Calu3 (cell line): ENCODE measurements around the gene ATP6V0E1. TPM values are rescaled to one million over a fixed set of nuclear protein-coding genes. Genes with fewer than 3 reads are reported as not detected.

Experiments
- BruUV-seq: library from RNA; stranded (reverse); fragments of 400-500 nt; replicated peaks from 2 replicates; lab custom pipeline; 2021; lab: Mats Ljungman, UMichigan
- CTCF ChIA-PET: fragments of 300-600 bp; sonication (Branson Sonifier 250); formaldehyde crosslinking; loops from one replicate; lab custom pipeline; 2022; ENCODE audit warnings: antibody characterized with exemption; lab: Charles Lee
- DNase-seq: peaks from one replicate; pipeline ENCODE4 v3.0.0; 2022
- H3K27ac Mint-ChIP-seq: one replicate; pipeline ENCODE4 v1.8.0; 2022; ENCODE audit warnings: mixed read lengths; ENCODE audit not compliant: unreplicated experiment
- H3K27me3 Mint-ChIP-seq: one replicate; pipeline ENCODE4 v1.8.0; 2022; ENCODE audit warnings: mixed read lengths; ENCODE audit not compliant: unreplicated experiment
- H3K36me3 Mint-ChIP-seq: one replicate; pipeline ENCODE4 v1.8.0; 2022; ENCODE audit warnings: mild to moderate bottlenecking, moderate library complexity, mixed read lengths; ENCODE audit not compliant: insufficient read depth, unreplicated experiment
- H3K4me1 Mint-ChIP-seq: one replicate; pipeline ENCODE4 v1.8.0; 2022; ENCODE audit warnings: mild to moderate bottlenecking, low read depth, mixed read lengths; ENCODE audit not compliant: unreplicated experiment
- H3K4me3 Mint-ChIP-seq: one replicate; pipeline ENCODE4 v1.8.0; 2022; ENCODE audit warnings: mild to moderate bottlenecking, low read depth, moderate library complexity, mixed read lengths; ENCODE audit not compliant: unreplicated experiment
- H3K9me3 Mint-ChIP-seq: one replicate; pipeline ENCODE4 v1.8.0; 2022; ENCODE audit warnings: low read depth, mixed read lengths; ENCODE audit not compliant: unreplicated experiment
- intact Hi-C: fragments of 100-400 bp; cut with micrococcal nuclease; formaldehyde crosslinking; loops from one replicate; pipeline ENCODE4 v1.10.0; 2022; ENCODE audit not compliant: unreplicated experiment
- total RNA-seq: library from RNA; stranded (reverse); gene quantifications from 2 replicates; pipeline ENCODE4 v1.2.3, GENCODE V29; 2022
- TF ChIP-seq, protein P1 (sequence below): fragments of 200-600 bp; IDR thresholded peaks from one replicate; pipeline ENCODE4 v1.8.0; 2022; ENCODE audit warnings: antibody characterized with exemption; ENCODE audit not compliant: unreplicated experiment

Gene ATP6V0E1
- total RNA-seq, 1 experiment from 2014 or later: 261 TPM

DNA sequence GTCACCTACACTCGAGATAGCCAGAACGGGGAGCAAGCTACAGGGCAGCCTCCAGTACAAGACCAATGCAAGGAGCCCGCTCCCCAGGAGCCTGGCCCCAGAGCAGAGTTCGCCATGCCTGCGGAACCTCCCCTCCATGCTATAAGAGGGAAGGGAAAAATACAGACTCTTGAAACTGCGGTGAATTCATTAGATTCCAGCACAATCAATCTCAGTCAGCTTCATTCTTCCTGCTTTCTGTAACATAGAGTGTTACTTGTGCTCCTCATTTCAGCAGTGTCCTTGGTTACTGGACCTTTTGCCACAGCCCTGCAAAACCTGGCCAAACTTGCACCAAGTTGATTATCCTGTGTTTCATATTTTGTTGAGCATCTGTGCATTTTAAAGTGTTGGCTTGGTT is 50.4 kb downstream of the ATP6V0E1 start:
- no peaks in the 10 kb centered on the region for H3K9me3 Mint-ChIP-seq
- peaks cover 37% of the 10 kb centered on the region for H3K36me3 Mint-ChIP-seq
- H3K27ac Mint-ChIP-seq: no peak overlapping the region
- H3K4me1 Mint-ChIP-seq: peaks cover 26% of the 10 kb centered on the region
- H3K27me3 Mint-ChIP-seq: no peaks in the 10 kb centered on the region
- DNase-seq: no peak
- no TSS peak for BruUV-seq
- CTCF ChIA-PET: interaction anchor here (0.6 kb wide), 1 partner anchor 24 kb away, joined by 10 read pairs; no protein-coding TSS in a partner anchor
- intact Hi-C loops: no loop called here
- no peak overlapping the region for H3K4me3 Mint-ChIP-seq
- TF ChIP-seq, protein P1, sequence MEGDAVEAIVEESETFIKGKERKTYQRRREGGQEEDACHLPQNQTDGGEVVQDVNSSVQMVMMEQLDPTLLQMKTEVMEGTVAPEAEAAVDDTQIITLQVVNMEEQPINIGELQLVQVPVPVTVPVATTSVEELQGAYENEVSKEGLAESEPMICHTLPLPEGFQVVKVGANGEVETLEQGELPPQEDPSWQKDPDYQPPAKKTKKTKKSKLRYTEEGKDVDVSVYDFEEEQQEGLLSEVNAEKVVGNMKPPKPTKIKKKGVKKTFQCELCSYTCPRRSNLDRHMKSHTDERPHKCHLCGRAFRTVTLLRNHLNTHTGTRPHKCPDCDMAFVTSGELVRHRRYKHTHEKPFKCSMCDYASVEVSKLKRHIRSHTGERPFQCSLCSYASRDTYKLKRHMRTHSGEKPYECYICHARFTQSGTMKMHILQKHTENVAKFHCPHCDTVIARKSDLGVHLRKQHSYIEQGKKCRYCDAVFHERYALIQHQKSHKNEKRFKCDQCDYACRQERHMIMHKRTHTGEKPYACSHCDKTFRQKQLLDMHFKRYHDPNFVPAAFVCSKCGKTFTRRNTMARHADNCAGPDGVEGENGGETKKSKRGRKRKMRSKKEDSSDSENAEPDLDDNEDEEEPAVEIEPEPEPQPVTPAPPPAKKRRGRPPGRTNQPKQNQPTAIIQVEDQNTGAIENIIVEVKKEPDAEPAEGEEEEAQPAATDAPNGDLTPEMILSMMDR: no peak

DNA sequence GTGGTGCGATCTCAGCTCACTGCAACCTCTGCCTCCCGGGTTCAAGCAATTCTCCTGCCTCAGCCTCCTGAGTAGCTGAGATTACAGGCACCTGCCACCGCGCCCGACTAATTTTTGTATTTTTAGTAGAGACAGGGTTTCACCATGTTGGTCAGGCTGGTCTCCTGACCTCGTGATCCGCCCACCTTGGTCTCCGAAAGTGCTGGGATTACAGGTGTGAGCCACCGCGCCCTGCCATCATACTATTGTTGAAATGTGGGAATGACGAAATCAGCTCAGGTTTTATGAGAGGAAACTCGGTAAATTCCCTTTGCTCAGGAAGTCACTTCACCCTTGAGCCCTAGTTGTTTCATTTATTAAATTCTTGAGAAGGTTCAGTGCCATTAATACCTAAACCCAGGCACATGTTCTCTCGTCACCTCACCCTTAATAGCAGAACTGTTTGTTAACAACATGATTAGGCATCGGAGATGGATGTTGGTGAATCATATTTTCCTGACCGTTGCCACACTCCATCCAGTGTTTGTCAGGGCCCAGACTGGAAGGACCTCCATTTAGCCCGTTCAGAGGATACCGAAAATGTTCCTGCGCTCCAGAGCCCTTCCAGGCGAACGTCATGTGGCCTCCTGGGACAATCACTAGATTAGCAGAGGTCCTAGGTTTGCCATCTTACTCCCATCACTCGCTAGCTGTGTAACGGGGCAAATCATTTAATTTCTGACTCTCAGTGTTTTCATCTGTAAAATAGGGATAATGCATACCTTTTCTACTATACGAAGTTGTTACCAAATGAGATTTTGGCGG is 52.5 kb downstream of the ATP6V0E1 start:
- no peak for DNase-seq
- Mint-ChIP-seq H3K27me3 (no peaks in the 10 kb centered on the region), H3K27ac (peak overlapping the region; percentile 73), H3K4me1 (peaks cover 26% of the 10 kb centered on the region), H3K4me3 (peak overlapping the region; percentile 18), H3K9me3 (peaks cover 3% of the 10 kb centered on the region), H3K36me3 (peaks cover 46% of the 10 kb centered on the region)
- CTCF ChIA-PET: interaction anchor here (1.0 to 1.3 kb wide), 3 partner anchors 19 to 53 kb away, joined by 3 to 6 read pairs (median 4); partner anchors contain the start of gene ATP6V0E1
- no TSS peak for BruUV-seq
- TF ChIP-seq, protein P1: no peak
- intact Hi-C loops: no loop called here

DNA sequence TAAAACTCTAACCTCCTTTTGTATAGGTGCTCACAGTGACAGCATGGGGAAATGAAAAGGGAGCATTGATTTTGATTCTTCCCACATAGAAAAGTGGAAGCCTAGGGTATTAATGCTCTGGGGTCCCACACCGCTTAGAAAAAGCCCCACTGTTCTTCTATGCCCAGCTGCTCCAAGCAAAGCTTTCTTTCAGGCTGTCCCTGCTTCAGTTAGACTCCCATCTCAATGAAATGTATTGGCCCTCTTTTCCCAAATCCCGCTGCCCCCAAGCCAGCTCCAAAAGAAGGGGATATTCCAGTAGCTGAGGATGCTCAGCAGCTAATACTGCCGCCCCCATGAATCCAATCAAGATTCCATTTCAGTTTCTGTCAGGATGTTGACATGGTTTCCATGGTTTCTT is 55.6 kb downstream of the ATP6V0E1 start:
- TF ChIP-seq, protein P1: no peak
- Mint-ChIP-seq H3K27ac (no peak overlapping the region), H3K9me3 (peaks cover 3% of the 10 kb centered on the region), H3K4me3 (no peak overlapping the region), H3K4me1 (peaks cover 34% of the 10 kb centered on the region), H3K27me3 (no peaks in the 10 kb centered on the region), H3K36me3 (peaks cover 45% of the 10 kb centered on the region)
- no peak for DNase-seq
- CTCF ChIA-PET: no interaction called here
- BruUV-seq: no TSS peak
- intact Hi-C loops: no loop called here

DNA sequence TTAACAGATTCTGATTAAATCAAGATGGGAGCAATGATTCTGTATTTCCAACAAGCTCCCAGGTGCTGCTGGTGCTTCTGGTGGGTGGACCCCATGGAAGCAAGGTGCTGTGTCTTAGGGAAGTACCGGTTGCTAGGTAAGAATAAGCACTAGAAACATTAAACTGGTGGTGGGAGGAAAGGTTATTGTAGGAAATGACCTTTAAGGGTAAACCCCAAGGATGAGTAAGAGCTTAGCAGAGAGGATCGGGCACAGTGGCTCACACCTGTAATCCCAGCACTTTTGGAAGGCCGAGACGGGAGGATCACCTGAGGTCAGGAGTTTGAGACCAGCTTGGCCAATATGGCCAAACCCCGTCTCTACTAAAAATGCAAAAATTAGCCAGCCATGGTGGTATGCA is 56.4 kb downstream of the ATP6V0E1 start:
- Mint-ChIP-seq H3K27ac (peak overlapping the region; percentile 36), H3K9me3 (peaks cover 3% of the 10 kb centered on the region), H3K4me3 (no peak overlapping the region), H3K27me3 (no peaks in the 10 kb centered on the region), H3K36me3 (peaks cover 38% of the 10 kb centered on the region), H3K4me1 (peaks cover 26% of the 10 kb centered on the region)
- TF ChIP-seq, protein P1: no peak
- intact Hi-C loops: no loop called here
- CTCF ChIA-PET: interaction anchor here (0.6 kb wide), 2 partner anchors 80 to 740 kb away, joined by 3 read pairs; no protein-coding TSS in a partner anchor
- BruUV-seq: no TSS peak
- DNase-seq: no peak
